Measurements from ENCODE around the gene CRACR2B.

Gene CRACR2B

GRCh38 chr11:794766-795633, 32.7 kb upstream of the CRACR2B start:
- no peak for DNase-seq

GRCh38 chr11:795634-796564, 31.8 kb upstream of the CRACR2B start:
- peak; percentile 92 for DNase-seq

- no peak for DNase-seq
These were observed 31.0 kb upstream of the CRACR2B start for GRCh38 chr11:796565-797295.

- peak; percentile 86 for DNase-seq
These were observed 30.2 kb upstream of the CRACR2B start for GRCh38 chr11:797296-798092.

GRCh38 chr11:798093-798713, 29.5 kb upstream of the CRACR2B start, which contains the start of gene SLC25A22:
Gene SLC25A22, minus strand, starts transcription at chr11:798281. Its CDS starts 3,275 bp downstream, at chr11:795006.
- DNase-seq = peak; percentile 88

- no peak for DNase-seq
These were observed 27.9 kb upstream of the CRACR2B start for GRCh38 chr11:799641-800316.

- DNase-seq = no peak
These were observed 27.2 kb upstream of the CRACR2B start for GRCh38 chr11:800473-800872.

GRCh38 chr11:801097-801780, 26.5 kb upstream of the CRACR2B start:
- DNase-seq = no peak

GRCh38 chr11:802018-802617, 25.6 kb upstream of the CRACR2B start:
- DNase-seq = no peak

- DNase-seq = no peak
These were observed 24.8 kb upstream of the CRACR2B start for GRCh38 chr11:802693-803466.

- DNase-seq = no peak
These were observed 24.3 kb upstream of the CRACR2B start for GRCh38 chr11:803467-803742.

GRCh38 chr11:803770-804598, 23.7 kb upstream of the CRACR2B start:
- peak; percentile 35 for DNase-seq

GRCh38 chr11:804599-804964, 23.1 kb upstream of the CRACR2B start:
- DNase-seq = no peak

GRCh38 chr11:808427-809286, 19.1 kb upstream of the CRACR2B start:
- peak; percentile 68 for DNase-seq

GRCh38 chr11:809287-810039, 18.3 kb upstream of the CRACR2B start, which contains the start of gene RPLP2:
Gene RPLP2, plus strand, starts transcription at chr11:809967. Its CDS starts 268 bp downstream, at chr11:810235.
- DNase-seq = peak; percentile 98

- DNase-seq = no peak
These were observed 17.6 kb upstream of the CRACR2B start for GRCh38 chr11:810040-810567.
